ENCODE measurements around the gene OPN5. TPM values are rescaled to one million over a fixed set of nuclear protein-coding genes. Genes with fewer than 3 reads are reported as not detected.

Gene OPN5
- total and polyA plus RNA-seq, 11 donors, result 0.11 to 0.89 (median 0.45) TPM; not detected in 3

- DNase-seq (peak; percentile 27 to 70 (median 39)), ATAC-seq (peak; percentile 26 to 69 (median 54))
- Histone ChIP-seq H3K9me3 (no peaks in the 10 kb centered on the region), H3K27me3 (peaks cover 0 to 18% (median 0%) of the 10 kb centered on the region in 9 donors), H3K4me1 (peaks cover 0 to 9% (median 1%) of the 10 kb centered on the region in 12 donors), H3K36me3 (no peaks in the 10 kb centered on the region), H3K27ac (no peak overlapping the region), H3K4me3 (peak overlapping the region in 3 of 12 donors; percentile 4 to 19 (median 12))
- intact Hi-C loops (cut with DNase I), result loop anchor here (2.0 to 10.0 kb wide), 8 partner anchors 974 to 1627 kb away; no protein-coding TSS in a partner anchor
- peak; percentile 79 to 97 (median 92) for TF ChIP-seq CTCF (IDR thresholded peaks at IDR 0.05)
- TF ChIP-seq POLR2A (IDR thresholded peaks at IDR 0.05), result no peak
- 16 to 21% (median 19%) methylated on average over 20 of the region's 20 CpGs for WGBS, 4 donors
Observed at GRCh38 chr6:47787620-47788497, 6.0 kb downstream of the OPN5 start.

DNA sequence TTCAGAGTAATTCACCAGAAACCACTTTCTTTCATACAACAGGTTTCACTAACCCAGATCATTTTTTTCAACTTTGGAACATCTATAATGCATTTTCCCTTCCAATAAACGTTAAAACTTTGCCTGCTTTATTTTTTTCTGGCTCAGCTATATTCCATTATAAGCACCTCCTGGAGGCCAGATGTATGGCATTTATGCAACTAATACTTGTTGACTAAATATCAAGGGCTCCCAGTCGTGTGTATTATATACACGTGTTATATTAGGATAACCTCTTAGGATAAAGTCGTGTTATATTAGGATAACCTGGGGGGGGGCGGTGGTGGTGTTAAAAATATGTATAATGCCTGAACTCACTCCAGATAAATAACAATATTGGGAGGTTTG lies 6.7 kb downstream of the OPN5 start:
- H3K4me1 ChIP-seq, result peaks cover 0 to 9% (median 1%) of the 10 kb centered on the region in 12 donors
- H3K27ac ChIP-seq, result no peak overlapping the region
- no peaks in the 10 kb centered on the region for H3K36me3 ChIP-seq
- H3K4me3 ChIP-seq, result peak overlapping the region in 1 of 12 donors; percentile 4
- 39 to 50% (median 43%) methylated on average over 5 of the region's 5 CpGs for WGBS, 4 donors
- no peak for TF ChIP-seq POLR2A (IDR thresholded peaks at IDR 0.05)
- no peak for TF ChIP-seq CTCF (IDR thresholded peaks at IDR 0.05)
- intact Hi-C loops (cut with DNase I), result loop anchor here in 9 of 10 donors (2.0 to 10.0 kb wide), 8 partner anchors 974 to 1626 kb away; no protein-coding TSS in a partner anchor
- no peaks in the 10 kb centered on the region for H3K9me3 ChIP-seq
- ATAC-seq (no peak), DNase-seq (no peak)
- peaks cover 0 to 18% (median 0%) of the 10 kb centered on the region in 9 donors for H3K27me3 ChIP-seq

DNA sequence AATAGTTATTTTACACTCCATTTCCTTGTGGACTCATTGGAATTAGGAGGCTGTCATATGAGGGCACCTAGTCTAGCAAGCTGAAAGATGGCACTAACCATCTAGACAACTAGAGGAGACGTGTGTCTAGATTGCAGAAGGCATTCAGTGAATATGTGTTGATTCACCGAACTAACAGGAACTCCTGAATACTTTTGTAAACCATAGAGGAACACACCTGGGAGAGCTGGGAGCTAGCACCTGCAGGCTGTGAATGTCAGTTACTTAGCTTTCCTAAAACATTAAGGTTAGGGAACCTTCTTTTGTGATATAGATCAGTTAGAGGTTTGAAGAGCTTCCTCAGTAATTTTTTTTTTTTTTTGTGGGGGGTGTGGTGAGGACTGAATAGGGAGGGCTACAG lies 7.7 kb downstream of the OPN5 start:
- peaks cover 0 to 18% (median 0%) of the 10 kb centered on the region in 9 donors for H3K27me3 ChIP-seq
- DNase-seq (no peak), ATAC-seq (no peak)
- H3K27ac ChIP-seq, result no peak overlapping the region
- TF ChIP-seq POLR2A (IDR thresholded peaks at IDR 0.05), result no peak
- no peak for TF ChIP-seq CTCF (IDR thresholded peaks at IDR 0.05)
- no peak overlapping the region for H3K4me3 ChIP-seq
- peaks cover 0 to 9% (median 1%) of the 10 kb centered on the region in 12 donors for H3K4me1 ChIP-seq
- no peaks in the 10 kb centered on the region for H3K36me3 ChIP-seq
- WGBS, 4 donors, result 56 to 64% (median 61%) methylated on average over 2 of the region's 2 CpGs
- H3K9me3 ChIP-seq, result no peaks in the 10 kb centered on the region
- intact Hi-C loops (cut with DNase I), result loop anchor here in 9 of 10 donors (2.0 to 10.0 kb wide), 8 partner anchors 973 to 1625 kb away; no protein-coding TSS in a partner anchor

GRCh38 chr6:47792216-47792733 lies 10.4 kb downstream of the OPN5 start:
- no peak for TF ChIP-seq POLR2A (IDR thresholded peaks at IDR 0.05)
- TF ChIP-seq CTCF (IDR thresholded peaks at IDR 0.05), result no peak

More at GRCh38 chr6:47792216-47792733, 10.4 kb downstream of the OPN5 start:
- Histone ChIP-seq H3K4me3 (no peak overlapping the region), H3K9me3 (no peaks in the 10 kb centered on the region), H3K27ac (no peak overlapping the region), H3K27me3 (peaks cover 0 to 18% (median 0%) of the 10 kb centered on the region in 9 donors), H3K36me3 (no peaks in the 10 kb centered on the region), H3K4me1 (peaks cover 0 to 9% (median 1%) of the 10 kb centered on the region in 12 donors)
- no peak for ATAC-seq
- 83 to 93% (median 92%) methylated on average over 4 of the region's 4 CpGs for WGBS, 4 donors
- intact Hi-C loops (cut with DNase I), result loop anchor here in 2 of 10 donors (10.0 kb wide), 2 partner anchors 143 to 683 kb away; no protein-coding TSS in a partner anchor
- DNase-seq, result no peak

All from heart left ventricle (tissue), 16 donors.